Measurements from ENCODE around the gene MMS22L.

DNA sequence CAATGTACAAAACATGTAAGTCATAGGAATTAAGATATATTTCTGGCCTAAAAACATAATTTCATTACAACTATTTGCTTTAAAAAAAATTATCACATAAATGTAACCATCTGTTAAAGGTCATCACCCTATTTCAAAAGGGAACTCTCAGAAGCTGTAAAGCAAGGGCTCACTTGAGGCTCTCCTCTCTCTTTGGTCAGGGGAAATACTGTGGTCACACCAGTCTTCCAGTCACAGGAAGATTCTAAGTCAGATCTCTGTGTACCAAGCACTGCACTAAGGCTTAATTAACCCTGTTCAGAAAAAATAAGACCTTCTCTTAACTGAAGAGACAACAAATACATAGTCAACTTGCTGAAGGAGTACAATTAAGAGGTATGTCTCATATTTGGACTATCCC lies 75.6 kb downstream of the MMS22L start:
- TF ChIP-seq, protein P1, sequence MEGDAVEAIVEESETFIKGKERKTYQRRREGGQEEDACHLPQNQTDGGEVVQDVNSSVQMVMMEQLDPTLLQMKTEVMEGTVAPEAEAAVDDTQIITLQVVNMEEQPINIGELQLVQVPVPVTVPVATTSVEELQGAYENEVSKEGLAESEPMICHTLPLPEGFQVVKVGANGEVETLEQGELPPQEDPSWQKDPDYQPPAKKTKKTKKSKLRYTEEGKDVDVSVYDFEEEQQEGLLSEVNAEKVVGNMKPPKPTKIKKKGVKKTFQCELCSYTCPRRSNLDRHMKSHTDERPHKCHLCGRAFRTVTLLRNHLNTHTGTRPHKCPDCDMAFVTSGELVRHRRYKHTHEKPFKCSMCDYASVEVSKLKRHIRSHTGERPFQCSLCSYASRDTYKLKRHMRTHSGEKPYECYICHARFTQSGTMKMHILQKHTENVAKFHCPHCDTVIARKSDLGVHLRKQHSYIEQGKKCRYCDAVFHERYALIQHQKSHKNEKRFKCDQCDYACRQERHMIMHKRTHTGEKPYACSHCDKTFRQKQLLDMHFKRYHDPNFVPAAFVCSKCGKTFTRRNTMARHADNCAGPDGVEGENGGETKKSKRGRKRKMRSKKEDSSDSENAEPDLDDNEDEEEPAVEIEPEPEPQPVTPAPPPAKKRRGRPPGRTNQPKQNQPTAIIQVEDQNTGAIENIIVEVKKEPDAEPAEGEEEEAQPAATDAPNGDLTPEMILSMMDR (IDR thresholded peaks at IDR 0.05; ENCODE audit: insufficient read depth, low read length, poor library complexity, severe bottlenecking) = no peak
- TF ChIP-seq EZH2phosphoT487 (conservative IDR thresholded peaks at IDR 0.05; ENCODE audit: low read length) = no peak

Data from SU-DHL-6 (cell line).